ENCODE measurements around the gene ZFP92.

ZFP92 gene

DNA sequence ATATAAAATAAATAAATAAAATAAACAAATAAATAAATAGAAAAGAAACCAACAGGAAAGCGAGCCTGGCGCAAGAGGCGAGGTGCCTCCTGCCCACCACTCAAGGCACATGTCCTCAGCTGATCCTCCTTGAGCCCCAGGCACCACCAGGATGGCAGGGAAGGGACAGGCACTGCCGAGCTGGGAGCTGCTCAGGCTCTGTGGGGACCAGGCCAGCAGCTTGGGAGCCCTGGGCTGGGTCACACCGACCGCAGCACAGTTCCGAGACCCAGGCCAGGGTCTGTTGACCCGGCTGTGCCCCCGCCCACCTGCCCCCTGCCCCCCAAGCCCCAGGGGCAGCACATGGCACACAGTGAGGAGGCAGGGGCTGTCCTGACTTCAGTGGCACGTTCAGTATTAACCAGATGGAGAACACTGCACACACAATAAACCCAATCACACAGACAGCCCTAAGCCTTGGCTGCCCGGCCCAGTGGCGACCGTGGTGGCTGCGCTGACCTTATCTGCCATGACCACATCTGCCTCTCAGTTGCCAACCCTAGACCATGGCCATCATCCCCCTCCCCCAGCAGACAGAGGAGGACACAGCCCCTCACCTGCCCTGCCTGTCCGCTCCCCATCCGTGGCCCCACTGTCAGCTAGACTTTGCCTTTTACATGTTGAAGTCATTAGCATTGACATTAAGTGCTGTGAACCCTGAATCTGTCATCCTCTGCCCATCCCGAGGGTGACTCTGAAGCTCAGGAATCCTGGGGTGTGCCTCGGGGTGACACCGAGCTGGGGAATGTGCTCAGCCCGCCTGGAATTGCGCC is 37.5 kb downstream of the ZFP92 start:
- no peak for DNase-seq (ENCODE audit: low read depth)
- H3K4me3 ChIP-seq (ENCODE audit: low read depth, low read length) = no peak overlapping the region

DNA sequence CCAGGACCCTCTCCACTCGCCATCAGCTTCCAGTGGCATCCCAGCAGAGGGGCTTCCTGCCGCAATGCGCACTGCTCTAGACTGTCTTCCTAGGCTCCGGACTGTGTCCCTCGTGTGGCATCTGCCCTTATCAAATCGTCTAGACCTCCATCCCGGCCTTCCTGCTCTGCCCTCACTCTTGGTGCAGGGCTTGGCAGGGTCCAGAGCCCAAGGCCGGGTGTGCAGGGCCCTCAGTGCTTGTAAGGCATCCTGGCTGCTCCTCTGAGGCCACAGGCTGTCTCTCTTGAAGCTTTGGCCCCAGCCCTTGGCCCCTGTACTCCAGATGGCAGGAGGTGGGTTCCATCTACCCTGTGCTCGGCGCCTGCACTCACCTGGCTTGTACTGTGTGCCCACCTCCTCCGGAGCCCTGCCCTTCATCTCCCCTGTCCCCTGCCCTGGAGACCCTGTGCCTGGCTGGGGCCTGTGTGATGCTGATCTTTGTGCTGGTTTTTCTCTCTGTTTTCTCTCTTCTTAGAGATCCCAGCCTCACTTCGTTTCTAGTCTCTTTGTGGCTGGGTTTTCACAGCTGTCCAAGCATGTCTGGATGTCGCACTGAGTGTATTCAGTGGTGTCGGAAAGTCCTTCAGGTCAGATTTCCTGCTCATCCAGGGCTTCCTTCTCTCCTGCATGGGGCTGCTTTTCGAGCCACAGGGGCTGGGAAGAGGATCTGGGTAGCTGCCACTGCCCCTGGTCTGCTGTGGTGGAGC is 38.3 kb downstream of the ZFP92 start:
- DNase-seq (ENCODE audit: low read depth) = no peak
- H3K4me3 ChIP-seq (ENCODE audit: low read depth, low read length) = no peak overlapping the region

DNA sequence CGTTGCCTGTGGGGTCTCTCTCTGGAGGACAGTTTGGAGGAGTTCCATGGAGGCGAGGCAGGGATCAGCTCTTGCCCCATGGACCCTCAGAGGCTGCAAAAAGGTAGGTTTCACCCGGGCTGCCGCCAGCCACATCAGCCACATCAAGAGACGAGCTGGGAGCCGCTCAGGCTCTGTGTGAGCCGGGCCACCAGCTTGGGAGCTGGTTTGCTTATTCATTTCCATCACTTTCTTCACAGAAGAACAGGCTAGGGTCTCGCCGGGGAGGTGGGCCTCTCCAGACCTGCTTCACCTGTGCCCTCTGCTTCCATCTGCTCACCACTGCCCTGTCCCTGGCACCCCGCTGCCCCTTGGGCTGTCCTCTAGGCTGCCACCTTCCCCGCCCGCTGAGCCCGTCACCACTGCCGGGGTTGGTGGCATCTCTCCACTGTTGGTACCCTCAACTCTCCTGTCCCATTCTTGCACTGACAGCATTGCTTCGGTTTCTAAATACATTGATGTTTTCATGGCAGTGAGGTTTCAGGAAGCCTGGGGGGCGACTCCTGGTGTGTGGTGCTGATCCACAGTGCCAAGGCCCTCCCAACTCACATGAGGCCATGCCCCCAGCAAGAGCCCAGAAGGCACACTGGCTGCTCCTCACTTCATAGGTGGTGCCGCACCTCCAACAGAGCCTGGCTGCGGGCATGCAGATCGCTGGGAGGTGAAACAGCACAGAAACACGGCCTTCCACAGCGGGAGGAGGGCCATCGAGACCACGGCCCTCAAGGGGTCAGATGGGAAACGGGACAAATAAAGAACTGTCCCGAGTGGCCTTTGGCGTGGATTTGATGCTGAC is 39.1 kb downstream of the ZFP92 start:
- DNase-seq (ENCODE audit: low read depth) = no peak
- no peak overlapping the region for H3K4me3 ChIP-seq (ENCODE audit: low read depth, low read length)

DNA sequence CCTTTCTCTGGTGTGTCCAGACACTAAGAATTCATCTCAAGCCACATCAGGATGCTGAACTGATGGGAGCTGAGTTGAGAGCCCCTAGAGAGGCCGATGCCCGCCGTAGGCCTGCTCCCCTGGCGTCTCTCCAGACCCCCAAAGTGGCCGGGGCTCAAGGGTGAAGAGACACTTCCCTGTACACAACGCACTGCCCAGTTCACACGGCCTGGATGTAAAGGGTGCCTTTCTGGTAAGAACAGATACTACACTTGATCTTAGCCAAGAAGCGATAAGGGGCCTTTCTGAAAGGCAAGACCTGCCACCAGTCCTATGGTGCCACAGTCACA is 39.6 kb downstream of the ZFP92 start:
- no peak overlapping the region for H3K4me3 ChIP-seq (ENCODE audit: low read depth, low read length)
- DNase-seq (ENCODE audit: low read depth) = no peak

DNA sequence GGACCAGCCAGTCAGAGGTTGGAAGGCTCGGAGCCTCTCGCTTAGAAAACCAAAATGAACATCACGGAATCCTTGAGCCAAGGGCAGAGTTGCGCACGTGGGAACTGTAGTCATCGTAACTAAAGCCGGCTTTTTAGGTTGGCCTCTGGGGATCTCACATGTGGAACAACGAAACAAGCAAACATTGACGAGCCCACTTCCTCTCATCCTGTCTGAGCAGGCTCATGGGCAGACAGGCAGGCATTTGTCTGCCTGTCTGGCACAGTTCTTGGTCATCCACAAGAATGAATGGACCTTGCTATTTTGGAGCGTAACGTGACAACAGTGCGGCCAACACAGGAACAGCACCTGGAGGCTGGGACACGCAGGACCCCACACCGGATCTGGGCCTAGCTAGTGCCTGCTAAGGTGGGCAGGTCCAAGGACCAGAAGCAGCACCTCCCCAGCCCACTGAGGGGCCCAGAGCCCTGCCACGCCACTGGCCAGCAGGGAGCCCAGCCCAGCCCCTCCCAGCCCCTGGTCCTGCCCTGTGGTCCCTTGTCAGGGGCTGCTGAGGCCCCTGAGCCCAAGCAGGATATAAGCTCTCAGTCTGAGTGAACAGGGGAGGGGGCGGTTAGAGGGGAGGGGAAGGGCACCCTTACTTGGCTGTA is 43.8 kb downstream of the ZFP92 start:
- no peak for DNase-seq (ENCODE audit: low read depth)
- no peak overlapping the region for H3K4me3 ChIP-seq (ENCODE audit: low read depth, low read length)

DNA sequence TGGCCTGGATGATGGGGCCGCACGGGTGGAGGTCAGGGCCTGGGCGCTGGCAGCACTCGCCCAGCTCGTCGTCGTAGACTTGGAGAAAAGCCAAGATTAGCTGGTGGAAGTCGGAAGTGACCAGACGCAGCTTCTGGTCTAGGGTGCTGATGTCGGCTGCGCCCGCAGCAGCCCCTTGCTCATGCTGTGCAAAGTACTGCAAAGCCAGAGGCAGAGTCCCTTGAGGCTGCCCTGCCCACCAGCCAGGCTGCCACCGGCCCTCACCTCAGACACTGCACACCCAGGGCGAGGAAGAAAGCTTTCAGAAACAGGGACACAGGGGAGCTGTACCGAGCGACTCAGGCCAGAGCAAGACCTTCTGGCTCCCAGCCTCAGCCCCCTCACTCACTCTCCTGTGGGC is 44.3 kb downstream of the ZFP92 start:
- no peak overlapping the region for H3K4me3 ChIP-seq (ENCODE audit: low read depth, low read length)
- DNase-seq (ENCODE audit: low read depth) = no peak

DNA sequence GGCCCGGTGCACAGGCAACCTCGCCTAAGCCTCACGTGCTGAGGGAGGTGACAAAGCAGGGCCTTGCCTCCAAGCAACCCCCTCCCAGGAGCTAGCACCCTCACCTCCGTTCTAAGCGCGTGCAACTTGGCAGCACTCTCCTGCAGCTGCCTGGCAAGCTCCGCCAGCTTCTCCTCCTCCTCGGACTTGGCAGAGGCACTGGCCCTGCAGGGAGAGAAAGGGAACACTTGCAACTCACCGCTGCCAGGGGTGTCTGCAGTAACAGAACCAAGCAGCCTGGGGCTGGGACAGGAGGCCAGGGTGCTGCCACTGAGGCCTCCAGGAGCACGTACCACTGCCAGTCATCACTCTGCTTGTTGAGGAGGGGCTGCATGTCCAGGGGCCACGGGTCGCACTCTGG is 44.9 kb downstream of the ZFP92 start:
- no peak for DNase-seq (ENCODE audit: low read depth)
- H3K4me3 ChIP-seq (ENCODE audit: low read depth, low read length) = no peak overlapping the region

DNA sequence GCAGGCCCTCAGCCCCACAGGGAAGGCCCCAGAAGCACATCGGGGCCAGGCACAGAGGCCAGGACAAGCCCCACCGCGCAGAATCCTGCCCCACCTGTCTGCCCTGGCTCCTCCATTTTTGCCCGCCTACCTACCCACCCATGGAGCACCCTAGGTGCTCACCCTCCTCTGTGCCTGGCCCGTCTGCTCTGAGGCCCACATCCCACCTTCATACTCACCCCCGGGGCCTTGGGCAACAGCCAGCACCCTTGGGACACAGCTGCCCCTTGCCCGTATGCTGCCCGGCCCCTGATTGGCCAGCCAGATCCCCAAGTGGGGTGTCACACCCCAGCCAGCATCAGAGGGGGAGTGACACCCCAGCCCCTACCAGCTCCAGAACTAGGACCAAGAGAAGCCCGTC is 45.4 kb downstream of the ZFP92 start:
- DNase-seq (ENCODE audit: low read depth) = no peak

DNA sequence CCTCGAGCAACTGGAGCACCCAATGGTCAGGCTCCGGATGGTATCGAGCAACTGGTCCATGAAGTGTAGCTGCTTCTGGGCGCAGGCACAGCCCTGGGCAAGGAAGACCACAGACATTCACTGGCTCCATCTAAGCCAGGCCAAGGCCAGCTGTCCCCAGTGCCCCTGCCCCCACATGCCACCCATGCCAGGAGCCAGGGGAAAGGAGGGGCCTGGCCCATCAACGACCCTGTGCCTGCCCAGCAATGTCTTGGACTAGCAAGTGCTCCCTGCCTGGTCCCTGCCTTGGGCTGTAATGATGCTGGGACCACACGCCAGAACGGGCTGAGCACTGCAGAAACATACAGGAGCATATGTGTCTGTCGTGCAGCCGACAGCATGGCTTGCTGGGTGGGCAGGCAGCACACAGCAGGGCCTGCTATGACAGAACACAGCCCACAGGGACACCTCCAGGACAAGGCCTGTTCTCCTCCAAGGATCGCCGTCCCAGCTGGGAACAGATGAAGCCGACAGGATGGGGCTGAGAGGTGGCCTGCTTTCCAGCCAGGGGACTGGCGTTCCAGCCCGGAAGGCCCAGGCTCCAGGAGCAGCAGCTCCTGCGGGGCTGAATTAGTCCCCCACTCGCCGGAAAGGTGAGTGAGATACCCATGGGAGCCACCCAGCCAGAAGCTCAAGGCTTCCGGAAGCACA is 46.0 kb downstream of the ZFP92 start:
- H3K4me3 ChIP-seq (ENCODE audit: low read depth, low read length) = no peak overlapping the region
- DNase-seq (ENCODE audit: low read depth) = no peak

More for the DNA sequence above, 45.4 kb downstream of the ZFP92 start:
- H3K4me3 ChIP-seq (ENCODE audit: low read depth, low read length) = no peak overlapping the region

DNA sequence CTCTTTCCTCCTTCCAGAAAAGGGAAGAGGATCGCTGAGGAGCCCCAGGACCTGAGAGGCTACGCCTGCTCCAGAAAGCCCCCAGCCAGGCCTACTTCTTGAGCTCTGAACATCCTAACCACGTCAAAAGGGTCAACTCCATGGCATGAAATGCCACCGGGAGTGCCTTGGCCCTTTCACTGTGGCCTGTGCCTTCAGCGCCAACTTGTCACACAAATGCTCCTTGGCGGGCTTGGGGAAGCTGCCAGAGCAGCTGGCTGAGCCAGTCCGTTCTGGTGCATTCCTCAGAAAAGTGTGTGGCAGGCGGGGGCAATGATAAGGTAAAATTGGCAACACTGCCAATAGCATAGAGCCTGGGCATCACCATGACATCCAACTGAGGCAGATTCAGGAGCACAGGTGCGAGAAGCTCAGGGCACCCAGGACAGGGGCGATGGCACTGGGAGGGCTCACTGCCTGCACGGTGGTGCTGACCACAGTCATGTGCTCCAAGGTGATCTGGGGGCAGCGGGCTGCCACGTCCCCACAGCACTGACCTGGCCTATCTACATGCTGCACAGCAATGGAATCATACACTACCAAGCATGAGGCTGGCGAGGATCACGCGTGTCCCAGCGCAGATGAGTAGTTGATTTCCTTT is 46.7 kb downstream of the ZFP92 start:
- no peak overlapping the region for H3K4me3 ChIP-seq (ENCODE audit: low read depth, low read length)
- DNase-seq (ENCODE audit: low read depth) = no peak

DNA sequence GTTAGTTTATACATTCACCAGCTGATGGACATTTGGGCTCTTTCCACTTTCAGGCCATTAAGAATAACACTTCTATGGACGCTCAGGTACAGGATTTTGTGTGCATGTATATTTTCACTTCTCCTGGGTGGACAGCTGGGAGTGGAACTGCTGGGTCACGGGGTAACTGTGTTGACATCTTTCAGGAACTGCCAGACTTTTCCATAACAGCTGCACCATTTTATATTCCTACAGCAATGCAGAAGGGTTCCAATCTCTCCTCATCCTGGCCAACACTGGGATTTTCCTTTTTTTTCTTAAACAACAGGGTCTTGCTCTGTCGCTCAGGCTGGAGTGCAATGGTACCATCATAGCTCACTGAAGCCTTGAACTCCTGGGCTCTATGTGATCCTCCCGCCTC is 47.2 kb downstream of the ZFP92 start:
- no peak overlapping the region for H3K4me3 ChIP-seq (ENCODE audit: low read depth, low read length)
- no peak for DNase-seq (ENCODE audit: low read depth)

DNA sequence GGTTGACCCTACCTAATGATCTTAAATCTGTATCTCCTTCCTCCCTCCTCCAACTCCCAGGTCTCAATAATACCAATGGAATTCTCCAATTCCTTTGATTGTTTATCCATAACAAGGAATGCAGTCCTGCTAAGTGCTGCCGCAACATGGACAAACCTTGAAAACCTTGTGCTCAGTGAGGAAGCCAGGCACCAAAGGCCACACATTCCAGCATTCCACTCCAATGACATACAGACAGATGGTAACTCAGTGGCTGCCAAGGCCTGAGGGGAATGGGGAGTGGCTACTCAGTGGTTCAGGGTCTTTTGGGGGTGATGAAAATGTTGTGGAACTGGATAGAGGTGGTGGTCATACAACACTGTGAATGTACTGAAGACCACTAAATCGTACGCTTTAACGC is 48.7 kb downstream of the ZFP92 start:
- H3K4me3 ChIP-seq (ENCODE audit: low read depth, low read length) = no peak overlapping the region
- DNase-seq (ENCODE audit: low read depth) = no peak

DNA sequence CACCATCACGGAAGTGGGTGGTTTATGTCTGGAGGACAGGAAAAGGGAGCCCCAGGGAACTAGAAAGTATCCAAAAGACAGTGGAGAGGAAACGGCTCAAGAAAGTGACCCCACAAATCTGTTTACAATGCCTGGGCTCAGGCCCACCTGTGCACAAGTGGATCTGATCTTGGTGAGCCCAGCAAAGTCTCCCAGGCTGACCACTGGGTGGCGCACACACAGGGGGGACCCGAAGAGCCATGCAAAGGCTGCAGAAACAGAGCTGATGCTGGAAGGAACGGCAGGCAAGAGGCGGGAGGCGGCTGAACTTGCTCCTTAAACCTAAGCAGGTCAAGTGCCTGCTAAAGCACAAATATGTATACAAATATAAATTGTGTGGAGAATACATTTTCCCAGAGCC is 49.6 kb downstream of the ZFP92 start:
- DNase-seq (ENCODE audit: low read depth) = no peak
- H3K4me3 ChIP-seq (ENCODE audit: low read depth, low read length) = no peak overlapping the region
